WTC11 (cell line): Measurements from ENCODE around the gene IL1R1.

ENCODE experiments used
- FOXP1 ChIP-seq: sonication (generic); formaldehyde crosslinking; IDR thresholded peaks from 2 replicates; pipeline ENCODE4 v1.8.0; 2022; ENCODE audit warnings: missing genetic modification reagents, mild to moderate bottlenecking, moderate library complexity, borderline replicate concordance
- ZNF232 ChIP-seq: sonication (generic); formaldehyde crosslinking; IDR thresholded peaks from 2 replicates; pipeline ENCODE4 v1.8.0; 2022; ENCODE audit warnings: mild to moderate bottlenecking, missing genetic modification reagents
- TF ChIP-seq, protein P1 (sequence below): fragments of 200-600 bp; IDR thresholded peaks from 2 replicates; pipeline ENCODE4 v1.8.0; 2022; ENCODE audit warnings: antibody characterized with exemption
- TF ChIP-seq, protein P2 (sequence below): sonication (generic); formaldehyde crosslinking; IDR thresholded peaks from 2 replicates; pipeline ENCODE4 v1.8.0; 2023; ENCODE audit warnings: mild to moderate bottlenecking, missing genetic modification reagents
- TF ChIP-seq, protein P3 (sequence below): sonication (generic); formaldehyde crosslinking; IDR thresholded peaks from 2 replicates; pipeline ENCODE4 v1.8.0; 2023; ENCODE audit warnings: missing genetic modification reagents, mild to moderate bottlenecking, borderline replicate concordance
- TF ChIP-seq, protein P4 (sequence below): sonication (generic); formaldehyde crosslinking; IDR thresholded peaks from 2 replicates; pipeline ENCODE4 v1.8.0; 2022; ENCODE audit warnings: mild to moderate bottlenecking, missing genetic modification reagents

DNA sequence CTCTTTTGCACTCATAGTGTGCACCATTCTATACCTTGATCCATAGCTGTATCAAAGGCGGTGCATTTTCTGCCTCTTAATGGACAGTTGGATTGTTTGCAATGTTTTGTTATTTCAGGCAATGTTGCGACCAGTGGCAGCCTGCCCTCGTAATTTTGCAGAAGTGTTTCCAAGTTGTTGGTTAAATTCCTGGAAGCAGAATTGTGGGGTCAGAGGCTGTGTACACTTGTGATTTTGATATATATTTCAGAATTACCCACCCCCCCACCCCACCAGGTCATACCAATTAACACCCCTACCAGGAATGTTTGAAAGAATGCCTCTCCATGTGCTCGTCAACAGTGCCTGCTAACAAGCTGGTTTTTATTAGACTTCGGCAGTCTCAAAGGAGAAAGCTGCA lies 32.4 kb upstream of the IL1R1 start:
- no peak for TF ChIP-seq FOXP1 (CRISPR knock-in tag)
- TF ChIP-seq, protein P1, sequence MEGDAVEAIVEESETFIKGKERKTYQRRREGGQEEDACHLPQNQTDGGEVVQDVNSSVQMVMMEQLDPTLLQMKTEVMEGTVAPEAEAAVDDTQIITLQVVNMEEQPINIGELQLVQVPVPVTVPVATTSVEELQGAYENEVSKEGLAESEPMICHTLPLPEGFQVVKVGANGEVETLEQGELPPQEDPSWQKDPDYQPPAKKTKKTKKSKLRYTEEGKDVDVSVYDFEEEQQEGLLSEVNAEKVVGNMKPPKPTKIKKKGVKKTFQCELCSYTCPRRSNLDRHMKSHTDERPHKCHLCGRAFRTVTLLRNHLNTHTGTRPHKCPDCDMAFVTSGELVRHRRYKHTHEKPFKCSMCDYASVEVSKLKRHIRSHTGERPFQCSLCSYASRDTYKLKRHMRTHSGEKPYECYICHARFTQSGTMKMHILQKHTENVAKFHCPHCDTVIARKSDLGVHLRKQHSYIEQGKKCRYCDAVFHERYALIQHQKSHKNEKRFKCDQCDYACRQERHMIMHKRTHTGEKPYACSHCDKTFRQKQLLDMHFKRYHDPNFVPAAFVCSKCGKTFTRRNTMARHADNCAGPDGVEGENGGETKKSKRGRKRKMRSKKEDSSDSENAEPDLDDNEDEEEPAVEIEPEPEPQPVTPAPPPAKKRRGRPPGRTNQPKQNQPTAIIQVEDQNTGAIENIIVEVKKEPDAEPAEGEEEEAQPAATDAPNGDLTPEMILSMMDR: no peak
- TF ChIP-seq, protein P2, sequence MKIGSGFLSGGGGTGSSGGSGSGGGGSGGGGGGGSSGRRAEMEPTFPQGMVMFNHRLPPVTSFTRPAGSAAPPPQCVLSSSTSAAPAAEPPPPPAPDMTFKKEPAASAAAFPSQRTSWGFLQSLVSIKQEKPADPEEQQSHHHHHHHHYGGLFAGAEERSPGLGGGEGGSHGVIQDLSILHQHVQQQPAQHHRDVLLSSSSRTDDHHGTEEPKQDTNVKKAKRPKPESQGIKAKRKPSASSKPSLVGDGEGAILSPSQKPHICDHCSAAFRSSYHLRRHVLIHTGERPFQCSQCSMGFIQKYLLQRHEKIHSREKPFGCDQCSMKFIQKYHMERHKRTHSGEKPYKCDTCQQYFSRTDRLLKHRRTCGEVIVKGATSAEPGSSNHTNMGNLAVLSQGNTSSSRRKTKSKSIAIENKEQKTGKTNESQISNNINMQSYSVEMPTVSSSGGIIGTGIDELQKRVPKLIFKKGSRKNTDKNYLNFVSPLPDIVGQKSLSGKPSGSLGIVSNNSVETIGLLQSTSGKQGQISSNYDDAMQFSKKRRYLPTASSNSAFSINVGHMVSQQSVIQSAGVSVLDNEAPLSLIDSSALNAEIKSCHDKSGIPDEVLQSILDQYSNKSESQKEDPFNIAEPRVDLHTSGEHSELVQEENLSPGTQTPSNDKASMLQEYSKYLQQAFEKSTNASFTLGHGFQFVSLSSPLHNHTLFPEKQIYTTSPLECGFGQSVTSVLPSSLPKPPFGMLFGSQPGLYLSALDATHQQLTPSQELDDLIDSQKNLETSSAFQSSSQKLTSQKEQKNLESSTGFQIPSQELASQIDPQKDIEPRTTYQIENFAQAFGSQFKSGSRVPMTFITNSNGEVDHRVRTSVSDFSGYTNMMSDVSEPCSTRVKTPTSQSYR (CRISPR knock-in tag): no peak
- TF ChIP-seq, protein P3, sequence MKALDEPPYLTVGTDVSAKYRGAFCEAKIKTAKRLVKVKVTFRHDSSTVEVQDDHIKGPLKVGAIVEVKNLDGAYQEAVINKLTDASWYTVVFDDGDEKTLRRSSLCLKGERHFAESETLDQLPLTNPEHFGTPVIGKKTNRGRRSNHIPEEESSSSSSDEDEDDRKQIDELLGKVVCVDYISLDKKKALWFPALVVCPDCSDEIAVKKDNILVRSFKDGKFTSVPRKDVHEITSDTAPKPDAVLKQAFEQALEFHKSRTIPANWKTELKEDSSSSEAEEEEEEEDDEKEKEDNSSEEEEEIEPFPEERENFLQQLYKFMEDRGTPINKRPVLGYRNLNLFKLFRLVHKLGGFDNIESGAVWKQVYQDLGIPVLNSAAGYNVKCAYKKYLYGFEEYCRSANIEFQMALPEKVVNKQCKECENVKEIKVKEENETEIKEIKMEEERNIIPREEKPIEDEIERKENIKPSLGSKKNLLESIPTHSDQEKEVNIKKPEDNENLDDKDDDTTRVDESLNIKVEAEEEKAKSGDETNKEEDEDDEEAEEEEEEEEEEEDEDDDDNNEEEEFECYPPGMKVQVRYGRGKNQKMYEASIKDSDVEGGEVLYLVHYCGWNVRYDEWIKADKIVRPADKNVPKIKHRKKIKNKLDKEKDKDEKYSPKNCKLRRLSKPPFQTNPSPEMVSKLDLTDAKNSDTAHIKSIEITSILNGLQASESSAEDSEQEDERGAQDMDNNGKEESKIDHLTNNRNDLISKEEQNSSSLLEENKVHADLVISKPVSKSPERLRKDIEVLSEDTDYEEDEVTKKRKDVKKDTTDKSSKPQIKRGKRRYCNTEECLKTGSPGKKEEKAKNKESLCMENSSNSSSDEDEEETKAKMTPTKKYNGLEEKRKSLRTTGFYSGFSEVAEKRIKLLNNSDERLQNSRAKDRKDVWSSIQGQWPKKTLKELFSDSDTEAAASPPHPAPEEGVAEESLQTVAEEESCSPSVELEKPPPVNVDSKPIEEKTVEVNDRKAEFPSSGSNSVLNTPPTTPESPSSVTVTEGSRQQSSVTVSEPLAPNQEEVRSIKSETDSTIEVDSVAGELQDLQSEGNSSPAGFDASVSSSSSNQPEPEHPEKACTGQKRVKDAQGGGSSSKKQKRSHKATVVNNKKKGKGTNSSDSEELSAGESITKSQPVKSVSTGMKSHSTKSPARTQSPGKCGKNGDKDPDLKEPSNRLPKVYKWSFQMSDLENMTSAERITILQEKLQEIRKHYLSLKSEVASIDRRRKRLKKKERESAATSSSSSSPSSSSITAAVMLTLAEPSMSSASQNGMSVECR (CRISPR knock-in tag): no peak
- TF ChIP-seq, protein P4, sequence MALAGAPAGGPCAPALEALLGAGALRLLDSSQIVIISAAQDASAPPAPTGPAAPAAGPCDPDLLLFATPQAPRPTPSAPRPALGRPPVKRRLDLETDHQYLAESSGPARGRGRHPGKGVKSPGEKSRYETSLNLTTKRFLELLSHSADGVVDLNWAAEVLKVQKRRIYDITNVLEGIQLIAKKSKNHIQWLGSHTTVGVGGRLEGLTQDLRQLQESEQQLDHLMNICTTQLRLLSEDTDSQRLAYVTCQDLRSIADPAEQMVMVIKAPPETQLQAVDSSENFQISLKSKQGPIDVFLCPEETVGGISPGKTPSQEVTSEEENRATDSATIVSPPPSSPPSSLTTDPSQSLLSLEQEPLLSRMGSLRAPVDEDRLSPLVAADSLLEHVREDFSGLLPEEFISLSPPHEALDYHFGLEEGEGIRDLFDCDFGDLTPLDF: no peak
- no peak for TF ChIP-seq ZNF232
